ENCODE results near the gene SUSD6. TPM values are rescaled to one million over a fixed set of nuclear protein-coding genes. Genes with fewer than 3 reads are reported as not detected.

SUSD6 gene
- total RNA-seq, 4 donors from 2014 or later: 8.8 to 35.1 (median 17.6) TPM

GRCh38 chr14:69620981-69621380, 9.6 kb downstream of the SUSD6 start:
- H3K27ac ChIP-seq: no peak overlapping the region

GRCh38 chr14:69624136-69624535, 12.7 kb downstream of the SUSD6 start:
- H3K9me3 ChIP-seq: no peaks in the 10 kb centered on the region
- TF ChIP-seq CTCF (IDR thresholded peaks at IDR 0.05) (no peak), POLR2A (IDR thresholded peaks at IDR 0.05) (no peak)
- intact Hi-C loops (cut with DNase I; ENCODE audit: low total_unique reads): no loop called here
- H3K4me3 ChIP-seq: no peak overlapping the region
- no peak overlapping the region for H3K27ac ChIP-seq
- DNase-seq: no peak
- H3K4me1 ChIP-seq: peaks cover 0 to 4% of the 10 kb centered on the region in 2 donors
- no peaks in the 10 kb centered on the region for H3K36me3 ChIP-seq
- H3K27me3 ChIP-seq: no peaks in the 10 kb centered on the region

More at GRCh38 chr14:69620981-69621380, 9.6 kb downstream of the SUSD6 start:
- Histone ChIP-seq H3K9me3 (no peaks in the 10 kb centered on the region), H3K27me3 (no peaks in the 10 kb centered on the region), H3K4me3 (no peak overlapping the region), H3K4me1 (peaks cover 6 to 20% of the 10 kb centered on the region in 2 donors), H3K36me3 (no peaks in the 10 kb centered on the region)
- no peak for DNase-seq
- intact Hi-C loops (cut with DNase I; ENCODE audit: low total_unique reads): no loop called here
- no peak for TF ChIP-seq CTCF (IDR thresholded peaks at IDR 0.05)
- no peak for TF ChIP-seq POLR2A (IDR thresholded peaks at IDR 0.05)

DNA sequence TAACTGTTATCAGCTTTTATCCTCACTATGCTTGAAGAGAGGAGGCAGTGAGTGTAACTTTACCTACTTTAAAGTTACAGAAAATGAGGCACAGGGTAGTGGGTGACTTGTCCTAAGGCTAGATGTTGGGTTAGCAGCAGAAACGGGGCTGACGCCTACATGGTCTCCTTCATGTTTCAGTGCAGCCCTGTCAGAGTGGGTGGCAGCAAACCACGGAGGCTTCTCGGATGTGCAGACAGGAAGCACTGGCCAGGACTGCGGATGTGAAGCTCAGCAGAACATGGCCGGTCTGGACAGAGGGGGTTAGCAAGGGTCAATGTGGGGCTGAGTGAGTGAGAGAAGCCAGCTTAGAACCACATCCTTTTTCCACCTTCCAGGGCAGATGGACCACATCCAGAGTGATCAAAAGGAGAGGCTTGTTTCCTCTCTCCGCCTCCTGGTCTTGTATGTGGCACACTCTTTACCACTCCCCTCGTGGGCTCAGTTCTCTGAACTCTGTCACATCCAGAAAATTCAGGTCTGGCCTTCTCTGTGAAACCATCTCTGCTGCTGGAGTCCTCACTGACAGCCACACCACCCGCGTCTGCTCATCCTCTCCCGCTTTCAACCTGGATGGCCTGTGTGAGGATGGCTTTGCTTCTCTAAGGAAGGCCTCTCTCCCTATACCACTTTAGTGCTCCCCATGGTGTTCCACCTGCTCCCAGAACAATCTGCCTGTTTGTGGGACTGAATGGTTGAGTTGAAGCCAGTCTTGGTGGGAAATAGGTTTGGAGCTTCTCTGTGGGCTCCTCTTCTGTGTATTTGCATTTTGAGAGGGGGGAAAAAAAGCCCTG, 14.1 kb downstream of the SUSD6 start:
- peak overlapping the region in 1 of 2 donors; percentile 24 for H3K27ac ChIP-seq
- no peaks in the 10 kb centered on the region for H3K9me3 ChIP-seq
- H3K36me3 ChIP-seq: no peaks in the 10 kb centered on the region
- no peak overlapping the region for H3K4me3 ChIP-seq
- H3K27me3 ChIP-seq: no peaks in the 10 kb centered on the region
- intact Hi-C loops (cut with DNase I; ENCODE audit: low total_unique reads): no loop called here
- DNase-seq: peak; percentile 25 to 51
- H3K4me1 ChIP-seq: no peaks in the 10 kb centered on the region
- no peak for TF ChIP-seq POLR2A (IDR thresholded peaks at IDR 0.05)
- no peak for TF ChIP-seq CTCF (IDR thresholded peaks at IDR 0.05)

DNA sequence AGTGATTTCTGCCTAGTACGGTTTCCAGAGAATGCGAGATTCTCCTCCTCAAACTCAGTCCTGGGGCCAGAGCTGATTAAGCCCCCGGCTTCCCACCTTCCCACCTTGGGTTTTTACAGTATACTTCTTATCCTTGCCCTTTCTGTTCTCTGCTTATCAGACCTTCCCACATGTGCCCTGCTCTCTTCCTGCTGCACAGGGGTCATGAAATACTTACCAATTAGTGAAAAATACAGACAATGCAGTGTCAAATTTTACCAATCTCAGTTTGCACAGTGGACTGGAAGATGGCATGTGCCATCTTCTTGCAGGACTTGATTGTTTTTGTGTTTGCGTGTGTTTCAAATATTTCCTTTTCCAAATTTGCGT, 14.7 kb downstream of the SUSD6 start:
- no peak for DNase-seq
- Histone ChIP-seq H3K4me1 (no peaks in the 10 kb centered on the region), H3K27me3 (no peaks in the 10 kb centered on the region), H3K27ac (no peak overlapping the region), H3K9me3 (no peaks in the 10 kb centered on the region), H3K4me3 (no peak overlapping the region), H3K36me3 (no peaks in the 10 kb centered on the region)
- intact Hi-C loops (cut with DNase I; ENCODE audit: low total_unique reads): no loop called here
- TF ChIP-seq CTCF (IDR thresholded peaks at IDR 0.05): no peak
- no peak for TF ChIP-seq POLR2A (IDR thresholded peaks at IDR 0.05)

DNA sequence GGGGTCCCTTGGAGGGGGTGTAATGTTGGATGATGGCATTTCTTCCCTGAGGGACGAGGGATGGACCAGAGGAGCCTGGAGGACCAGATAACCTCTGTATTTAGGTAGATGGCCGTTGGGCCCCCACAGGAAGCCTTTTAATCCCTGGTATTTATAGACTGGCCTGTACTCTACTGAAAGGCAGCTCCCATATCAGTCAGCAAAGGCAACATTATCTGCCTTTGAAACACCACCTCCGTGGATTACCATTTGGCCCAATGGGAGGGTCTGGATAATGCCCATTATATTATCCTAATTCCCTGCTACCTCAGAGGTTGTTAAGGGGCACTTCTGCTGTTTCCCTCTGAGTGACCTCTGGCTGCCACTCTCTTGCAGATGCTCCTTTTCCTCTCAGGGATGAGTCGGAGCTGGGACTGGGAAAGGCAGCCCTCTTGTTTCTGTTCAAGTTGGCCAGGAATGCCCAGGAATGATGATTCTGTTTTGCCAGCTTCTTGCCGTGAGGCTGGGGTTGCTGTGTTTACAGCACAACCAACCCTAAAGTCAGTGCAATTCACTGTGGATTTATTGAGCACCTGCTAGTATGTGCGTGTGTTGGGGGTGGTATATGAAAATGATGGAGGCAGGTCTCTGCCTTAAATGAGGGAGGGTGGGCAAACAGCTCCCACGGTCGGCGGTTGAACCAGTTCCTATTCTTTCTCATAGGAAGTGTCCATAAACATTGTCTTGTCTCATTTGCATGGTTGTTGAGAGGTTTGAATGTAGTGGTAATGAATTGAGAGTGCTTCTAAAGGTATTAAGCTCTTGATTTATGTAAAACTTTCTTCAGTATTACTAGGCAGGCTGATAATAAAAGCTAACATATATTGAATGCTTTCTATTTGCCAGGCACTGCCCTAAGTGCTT, 18.1 kb downstream of the SUSD6 start:
- no peaks in the 10 kb centered on the region for H3K27me3 ChIP-seq
- TF ChIP-seq POLR2A (IDR thresholded peaks at IDR 0.05) (no peak), CTCF (IDR thresholded peaks at IDR 0.05) (no peak)
- peaks cover 0 to 4% of the 10 kb centered on the region in 2 donors for H3K4me1 ChIP-seq
- no peak for DNase-seq
- H3K9me3 ChIP-seq: no peaks in the 10 kb centered on the region
- H3K36me3 ChIP-seq: no peaks in the 10 kb centered on the region
- no peak overlapping the region for H3K27ac ChIP-seq
- intact Hi-C loops (cut with DNase I; ENCODE audit: low total_unique reads): no loop called here
- no peak overlapping the region for H3K4me3 ChIP-seq
